Astrocyte (in vitro differentiated cells and primary cell): ENCODE results near the gene CERKL. TPM values are rescaled to one million over a fixed set of nuclear protein-coding genes. Genes with fewer than 3 reads are reported as not detected.

Source experiments
- DNase-seq: peaks from one replicate; pipeline ENCODE4 v3.0.0-alpha.2; 2010; ENCODE audit warnings: low read depth
- FAIRE-seq: peaks from 2 replicates; lab custom pipeline; 2011; peaks lifted over from hg19 to GRCh38; lab: Jason Lieb, UNC
- H2AFZ ChIP-seq: 2 replicates; pipeline ENCODE4 v1.6.0; 2012; ENCODE audit warnings: low read depth, low read length, inconsistent platforms
- H3K27ac ChIP-seq: 2 replicates; pipeline ENCODE4 v1.5.1; 2011; ENCODE audit warnings: low read depth, low read length, inconsistent platforms
- H3K27me3 ChIP-seq: 2 replicates; pipeline ENCODE4 v1.6.0; 2011; ENCODE audit warnings: low read length, inconsistent platforms; ENCODE audit not compliant: insufficient read depth
- H3K36me3 ChIP-seq: 2 replicates; pipeline ENCODE4 v1.5.1; 2011; ENCODE audit warnings: low read length, inconsistent platforms; ENCODE audit not compliant: insufficient read depth
- H3K4me1 ChIP-seq: 2 replicates; pipeline ENCODE4 v1.5.1; 2011; ENCODE audit warnings: low read length, inconsistent platforms; ENCODE audit not compliant: insufficient read depth
- H3K4me2 ChIP-seq: 2 replicates; pipeline ENCODE4 v1.6.0; 2012; ENCODE audit warnings: low read length, inconsistent platforms
- H3K4me3 ChIP-seq: 2 replicates; pipeline ENCODE4 v1.5.1; 2011; ENCODE audit warnings: low read depth, mild to moderate bottlenecking, low read length, inconsistent platforms; ENCODE audit not compliant: insufficient read depth
- H3K79me2 ChIP-seq: 2 replicates; pipeline ENCODE4 v1.6.0; 2012; ENCODE audit warnings: mild to moderate bottlenecking, low read length, inconsistent platforms; ENCODE audit not compliant: insufficient read depth
- H3K9ac ChIP-seq: 2 replicates; pipeline ENCODE4 v1.6.0; 2012; ENCODE audit warnings: mild to moderate bottlenecking, low read length, inconsistent platforms
- H3K9me3 ChIP-seq: 2 replicates; pipeline ENCODE4 v1.5.1; 2012; ENCODE audit warnings: low read depth, mild to moderate bottlenecking, low read length, inconsistent platforms; ENCODE audit not compliant: insufficient read depth
- H4K20me1 ChIP-seq: 2 replicates; pipeline ENCODE4 v1.6.0; 2012; ENCODE audit warnings: low read length, inconsistent platforms; ENCODE audit not compliant: insufficient read depth
- H3K27ac Mint-ChIP-seq: one replicate; pipeline ENCODE4 v1.8.0; 2021; ENCODE audit warnings: mild to moderate bottlenecking, mixed read lengths; ENCODE audit not compliant: unreplicated experiment
- H3K27me3 Mint-ChIP-seq: one replicate; pipeline ENCODE4 v1.8.0; 2021; ENCODE audit warnings: low read depth, mixed read lengths; ENCODE audit not compliant: unreplicated experiment
- H3K36me3 Mint-ChIP-seq: one replicate; pipeline ENCODE4 v1.8.0; 2021; ENCODE audit warnings: low read depth, mixed read lengths; ENCODE audit not compliant: unreplicated experiment
- H3K4me1 Mint-ChIP-seq: one replicate; pipeline ENCODE4 v1.8.0; 2021; ENCODE audit warnings: low read depth, mixed read lengths; ENCODE audit not compliant: unreplicated experiment
- H3K4me3 Mint-ChIP-seq: one replicate; pipeline ENCODE4 v1.8.0; 2021; ENCODE audit warnings: mild to moderate bottlenecking, moderate library complexity, mixed read lengths; ENCODE audit not compliant: unreplicated experiment
- H3K9me3 Mint-ChIP-seq: one replicate; pipeline ENCODE4 v1.8.0; 2021; ENCODE audit warnings: mild to moderate bottlenecking, mixed read lengths; ENCODE audit not compliant: unreplicated experiment
- CTCF ChIP-seq: IDR thresholded peaks from 2 replicates; pipeline ENCODE4 v1.5.1; 2011; ENCODE audit warnings: low read depth, mild to moderate bottlenecking, inconsistent platforms, low read length, moderate library complexity; ENCODE audit not compliant: insufficient read depth
- EZH2 ChIP-seq: IDR thresholded peaks from 2 replicates; pipeline ENCODE4 v1.6.1; 2012; ENCODE audit warnings: mild to moderate bottlenecking, low read length, inconsistent platforms; ENCODE audit not compliant: insufficient read depth
- total RNA-seq: library from RNA; stranded (reverse); gene quantifications from 2 replicates; pipeline ENCODE4 v1.2.1, GENCODE V29; 2021

CERKL gene
- total RNA-seq, 1 donor from 2014 or later = 0.16 TPM

DNA sequence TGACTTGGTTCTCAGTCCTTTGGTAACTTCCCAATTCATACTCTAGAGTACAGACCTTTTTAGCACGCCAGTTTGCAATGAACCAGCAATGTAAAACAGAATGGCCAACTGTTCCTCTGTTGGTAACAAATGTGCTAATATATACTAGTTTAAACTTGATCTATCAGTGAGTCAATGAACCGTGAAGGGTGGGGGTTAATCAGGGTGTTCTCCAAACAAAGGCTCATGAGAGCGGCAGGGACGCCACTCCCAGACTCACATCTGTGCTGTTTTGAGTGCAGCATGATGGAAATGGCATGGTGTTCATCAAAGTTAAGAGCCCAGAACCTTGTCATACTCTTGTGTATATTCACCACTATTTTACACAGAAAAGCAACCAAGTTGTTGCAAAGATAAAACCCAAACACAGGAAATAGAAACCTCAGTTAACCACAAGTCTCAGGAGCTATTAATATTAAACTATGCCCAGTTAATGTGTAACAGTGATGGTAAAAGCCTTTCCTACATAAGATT, 70.3 kb downstream of the CERKL start:
- Mint-ChIP-seq H3K27ac (no peak overlapping the region), H3K4me3 (no peak overlapping the region), H3K36me3 (no peaks in the 10 kb centered on the region), H3K9me3 (no peaks in the 10 kb centered on the region), H3K27me3 (peaks cover 4% of the 10 kb centered on the region), H3K4me1 (peaks cover 10% of the 10 kb centered on the region)
- no peaks in the 10 kb centered on the region for H3K4me1 ChIP-seq
- H4K20me1 ChIP-seq = no peaks in the 10 kb centered on the region
- peak overlapping the region; percentile 51 for H2AFZ ChIP-seq
- no peak for TF ChIP-seq CTCF
- no peak for TF ChIP-seq EZH2
- no peak overlapping the region for H3K4me2 ChIP-seq
- DNase-seq = peak; percentile 2
- H3K27me3 ChIP-seq = no peaks in the 10 kb centered on the region
- no peak overlapping the region for H3K9ac ChIP-seq
- no peaks in the 10 kb centered on the region for H3K9me3 ChIP-seq
- H3K4me3 ChIP-seq = no peak overlapping the region
- H3K79me2 ChIP-seq = no peaks in the 10 kb centered on the region
- H3K36me3 ChIP-seq = no peaks in the 10 kb centered on the region
- no peak for FAIRE-seq
- H3K27ac ChIP-seq = no peak overlapping the region

DNA sequence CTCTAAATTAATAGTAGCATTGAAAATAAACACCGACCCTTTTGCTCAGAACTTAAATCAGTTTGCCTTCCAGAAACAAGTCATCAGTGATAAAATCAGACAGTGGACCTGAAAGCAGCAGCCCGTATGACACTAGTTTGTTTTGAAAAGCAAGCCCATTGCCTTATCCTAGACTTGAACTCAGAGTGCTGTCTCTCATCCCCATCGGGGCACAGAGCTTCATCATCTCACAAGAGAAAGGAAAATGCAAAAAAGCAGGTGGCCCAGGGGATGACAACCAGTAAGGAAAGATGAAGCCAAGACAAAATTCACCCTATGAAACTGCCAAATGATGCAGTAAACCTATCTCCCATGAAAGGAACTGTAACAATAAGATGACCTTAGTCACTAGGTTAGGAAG, 71.2 kb downstream of the CERKL start:
- Histone ChIP-seq H3K4me3 (no peak overlapping the region), H3K4me1 (no peaks in the 10 kb centered on the region), H4K20me1 (no peaks in the 10 kb centered on the region), H3K9ac (no peak overlapping the region), H2AFZ (no peak overlapping the region), H3K9me3 (no peaks in the 10 kb centered on the region), H3K27me3 (peaks cover 4% of the 10 kb centered on the region), H3K27ac (no peak overlapping the region), H3K4me2 (no peak overlapping the region), H3K79me2 (no peaks in the 10 kb centered on the region), H3K36me3 (no peaks in the 10 kb centered on the region)
- no peaks in the 10 kb centered on the region for H3K9me3 Mint-ChIP-seq
- TF ChIP-seq EZH2 = no peak
- no peak for TF ChIP-seq CTCF
- FAIRE-seq (no peak), DNase-seq (no peak)
- H3K27ac Mint-ChIP-seq = no peak overlapping the region
- H3K4me3 Mint-ChIP-seq = no peak overlapping the region
- no peaks in the 10 kb centered on the region for H3K36me3 Mint-ChIP-seq
- H3K4me1 Mint-ChIP-seq = peaks cover 10% of the 10 kb centered on the region
- peaks cover 10% of the 10 kb centered on the region for H3K27me3 Mint-ChIP-seq

DNA sequence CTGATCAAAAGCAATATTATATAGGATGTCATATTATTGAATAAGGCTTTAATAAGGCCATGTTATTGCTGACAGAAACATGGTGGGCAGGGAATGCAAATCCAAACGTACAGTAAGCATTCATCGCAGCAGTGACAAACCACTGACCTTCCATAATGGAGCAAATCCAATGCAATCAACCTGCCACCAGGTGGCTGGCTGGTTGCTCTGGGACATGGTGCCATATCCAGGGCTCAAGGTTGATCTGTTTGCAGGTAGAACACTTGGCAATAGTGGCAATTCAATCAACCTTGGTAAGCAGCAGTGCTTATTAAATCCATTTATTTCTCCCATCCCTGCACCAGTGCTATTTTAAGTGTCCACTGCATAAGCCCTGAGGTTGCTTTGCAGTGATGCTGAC, 75.4 kb downstream of the CERKL start:
- DNase-seq = no peak
- no peak for TF ChIP-seq CTCF
- no peak for TF ChIP-seq EZH2
- Histone ChIP-seq H2AFZ (no peak overlapping the region), H3K9me3 (no peaks in the 10 kb centered on the region), H3K27me3 (peaks cover 4% of the 10 kb centered on the region), H4K20me1 (no peaks in the 10 kb centered on the region), H3K4me3 (no peak overlapping the region), H3K9ac (no peak overlapping the region), H3K4me1 (no peaks in the 10 kb centered on the region), H3K27ac (no peak overlapping the region), H3K79me2 (no peaks in the 10 kb centered on the region), H3K36me3 (no peaks in the 10 kb centered on the region), H3K4me2 (no peak overlapping the region)
- Mint-ChIP-seq H3K4me3 (no peak overlapping the region), H3K36me3 (no peaks in the 10 kb centered on the region), H3K27me3 (peaks cover 12% of the 10 kb centered on the region), H3K4me1 (peaks cover 3% of the 10 kb centered on the region), H3K9me3 (no peaks in the 10 kb centered on the region), H3K27ac (no peak overlapping the region)
- FAIRE-seq = no peak
